ENCODE measurements around the gene NEUROG3.

The NEUROG3 gene

GRCh38 chr10:69618746-69619145, 45.5 kb upstream of the NEUROG3 start:
- H3F3A ChIP-seq (ENCODE audit: insufficient read depth, low read length): no peaks in the 10 kb centered on the region
- H3K27me3 ChIP-seq (replicated peaks; ENCODE audit: insufficient read depth, low read length): peaks cover 16% of the 10 kb centered on the region; the same call in 1 of the 2 replicates
- H3K9me2 ChIP-seq (replicated peaks; ENCODE audit: insufficient read depth, low read length): no peaks in the 10 kb centered on the region
- no peak overlapping the region for H3K4me2 ChIP-seq (ENCODE audit: low read depth, low read length)
- TF ChIP-seq EZH2 (optimal IDR thresholded peaks at IDR 0.05; ENCODE audit: low read depth, low read length) (no peak), EZH2phosphoT487 (IDR thresholded peaks at IDR 0.05; ENCODE audit: low read length) (no peak)
- TF ChIP-seq, protein P1, sequence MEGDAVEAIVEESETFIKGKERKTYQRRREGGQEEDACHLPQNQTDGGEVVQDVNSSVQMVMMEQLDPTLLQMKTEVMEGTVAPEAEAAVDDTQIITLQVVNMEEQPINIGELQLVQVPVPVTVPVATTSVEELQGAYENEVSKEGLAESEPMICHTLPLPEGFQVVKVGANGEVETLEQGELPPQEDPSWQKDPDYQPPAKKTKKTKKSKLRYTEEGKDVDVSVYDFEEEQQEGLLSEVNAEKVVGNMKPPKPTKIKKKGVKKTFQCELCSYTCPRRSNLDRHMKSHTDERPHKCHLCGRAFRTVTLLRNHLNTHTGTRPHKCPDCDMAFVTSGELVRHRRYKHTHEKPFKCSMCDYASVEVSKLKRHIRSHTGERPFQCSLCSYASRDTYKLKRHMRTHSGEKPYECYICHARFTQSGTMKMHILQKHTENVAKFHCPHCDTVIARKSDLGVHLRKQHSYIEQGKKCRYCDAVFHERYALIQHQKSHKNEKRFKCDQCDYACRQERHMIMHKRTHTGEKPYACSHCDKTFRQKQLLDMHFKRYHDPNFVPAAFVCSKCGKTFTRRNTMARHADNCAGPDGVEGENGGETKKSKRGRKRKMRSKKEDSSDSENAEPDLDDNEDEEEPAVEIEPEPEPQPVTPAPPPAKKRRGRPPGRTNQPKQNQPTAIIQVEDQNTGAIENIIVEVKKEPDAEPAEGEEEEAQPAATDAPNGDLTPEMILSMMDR (IDR thresholded peaks at IDR 0.05; ENCODE audit: low read length): no peak
- no peak overlapping the region for H3K27ac ChIP-seq (ENCODE audit: low read length)
- H3K79me2 ChIP-seq (ENCODE audit: low read length): no peaks in the 10 kb centered on the region
- H3K9me3 ChIP-seq (replicated peaks; ENCODE audit: insufficient read depth, low read length): no peaks in the 10 kb centered on the region
- DNase-seq: no peak
- H3K4me3 ChIP-seq (ENCODE audit: low read length): no peak overlapping the region
- no peaks in the 10 kb centered on the region for H3K36me3 ChIP-seq (replicated peaks; ENCODE audit: insufficient read depth, low read length)
- H4K20me1 ChIP-seq (ENCODE audit: insufficient read depth, low read length): no peaks in the 10 kb centered on the region
- no peaks in the 10 kb centered on the region for H3K4me1 ChIP-seq (ENCODE audit: low read length)
- H2AFZ ChIP-seq (ENCODE audit: low read length): no peak overlapping the region
- H3K9ac ChIP-seq (ENCODE audit: low read length): no peak overlapping the region

DNA sequence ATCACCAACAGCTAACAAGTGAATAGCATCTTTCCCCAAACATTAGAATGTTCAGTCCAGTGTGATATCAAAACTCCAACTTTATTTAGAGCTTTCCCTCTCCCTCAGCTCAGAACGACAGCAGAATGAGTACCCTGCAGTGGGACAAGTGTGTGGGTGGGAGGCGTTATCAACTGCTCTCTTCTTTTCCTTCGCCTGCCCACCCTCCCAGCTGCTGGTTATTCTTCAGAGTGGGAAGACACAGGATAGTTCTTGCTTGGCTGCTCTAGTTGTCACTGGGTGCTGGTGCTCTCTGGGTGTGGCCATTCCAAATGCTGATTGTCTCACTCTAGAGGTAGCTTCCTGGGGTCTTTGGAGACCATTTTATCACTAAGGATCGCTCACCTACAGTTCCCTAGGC, 43.1 kb upstream of the NEUROG3 start:
- peaks cover 3% of the 10 kb centered on the region; the same call in 1 of the 2 replicates for H3K27me3 ChIP-seq (replicated peaks; ENCODE audit: insufficient read depth, low read length)

GRCh38 chr10:69614130-69614529, 40.9 kb upstream of the NEUROG3 start:
- H3K4me2 ChIP-seq (ENCODE audit: low read depth, low read length): no peak overlapping the region
- DNase-seq: no peak
- H3K79me2 ChIP-seq (ENCODE audit: low read length): no peaks in the 10 kb centered on the region
- 0 out of 2 replicates have a peak, but pooled peaks cover 3% of the 10 kb centered on the region for H3K27me3 ChIP-seq (replicated peaks; ENCODE audit: insufficient read depth, low read length)
- H3F3A ChIP-seq (ENCODE audit: insufficient read depth, low read length): no peaks in the 10 kb centered on the region
- no peak overlapping the region for H3K9ac ChIP-seq (ENCODE audit: low read length)
- no peaks in the 10 kb centered on the region for H3K9me3 ChIP-seq (replicated peaks; ENCODE audit: insufficient read depth, low read length)
- H3K4me3 ChIP-seq (ENCODE audit: low read length): no peak overlapping the region
- H3K4me1 ChIP-seq (ENCODE audit: low read length): no peaks in the 10 kb centered on the region
- no peaks in the 10 kb centered on the region for H3K36me3 ChIP-seq (replicated peaks; ENCODE audit: insufficient read depth, low read length)
- H3K9me2 ChIP-seq (replicated peaks; ENCODE audit: insufficient read depth, low read length): no peaks in the 10 kb centered on the region
- no peak overlapping the region for H3K27ac ChIP-seq (ENCODE audit: low read length)
- H4K20me1 ChIP-seq (ENCODE audit: insufficient read depth, low read length): no peaks in the 10 kb centered on the region
- H2AFZ ChIP-seq (ENCODE audit: low read length): no peak overlapping the region
- TF ChIP-seq EZH2phosphoT487 (IDR thresholded peaks at IDR 0.05; ENCODE audit: low read length): no peak
- TF ChIP-seq EZH2 (optimal IDR thresholded peaks at IDR 0.05; ENCODE audit: low read depth, low read length): no peak
- TF ChIP-seq, protein P1 (IDR thresholded peaks at IDR 0.05; ENCODE audit: low read length): no peak

More for the DNA sequence above, 43.1 kb upstream of the NEUROG3 start:
- Histone ChIP-seq H4K20me1 (ENCODE audit: insufficient read depth, low read length) (no peaks in the 10 kb centered on the region), H3K9me3 (replicated peaks; ENCODE audit: insufficient read depth, low read length) (no peaks in the 10 kb centered on the region), H2AFZ (ENCODE audit: low read length) (no peak overlapping the region), H3K4me2 (ENCODE audit: low read depth, low read length) (no peak overlapping the region), H3K9me2 (replicated peaks; ENCODE audit: insufficient read depth, low read length) (no peaks in the 10 kb centered on the region), H3K9ac (ENCODE audit: low read length) (no peak overlapping the region), H3F3A (ENCODE audit: insufficient read depth, low read length) (no peaks in the 10 kb centered on the region), H3K36me3 (replicated peaks; ENCODE audit: insufficient read depth, low read length) (no peaks in the 10 kb centered on the region), H3K79me2 (ENCODE audit: low read length) (no peaks in the 10 kb centered on the region), H3K4me3 (ENCODE audit: low read length) (no peak overlapping the region), H3K4me1 (ENCODE audit: low read length) (no peaks in the 10 kb centered on the region), H3K27ac (ENCODE audit: low read length) (no peak overlapping the region)
- no peak for DNase-seq
- TF ChIP-seq EZH2phosphoT487 (IDR thresholded peaks at IDR 0.05; ENCODE audit: low read length) (no peak), EZH2 (optimal IDR thresholded peaks at IDR 0.05; ENCODE audit: low read depth, low read length) (no peak)
- TF ChIP-seq, protein P1 (IDR thresholded peaks at IDR 0.05; ENCODE audit: low read length): no peak
